Activated naive CD4-positive, alpha-beta T cell treated with anti-CD3 and anti-CD28 coated beads, Interleukin-2, amount 50 U/mL, for 16 hours (primary cell): ENCODE measurements around the gene CTNNBIP1.
"Not testable (repeated sequence)": the region's sequence is repeated elsewhere in the genome, so short reads cannot be mapped to it uniquely, and the experiment has no call there.

Experiments used
- DNase-seq: peaks from one replicate; pipeline ENCODE4 v3.0.0-alpha.2; 2020

CTNNBIP1 gene

DNA sequence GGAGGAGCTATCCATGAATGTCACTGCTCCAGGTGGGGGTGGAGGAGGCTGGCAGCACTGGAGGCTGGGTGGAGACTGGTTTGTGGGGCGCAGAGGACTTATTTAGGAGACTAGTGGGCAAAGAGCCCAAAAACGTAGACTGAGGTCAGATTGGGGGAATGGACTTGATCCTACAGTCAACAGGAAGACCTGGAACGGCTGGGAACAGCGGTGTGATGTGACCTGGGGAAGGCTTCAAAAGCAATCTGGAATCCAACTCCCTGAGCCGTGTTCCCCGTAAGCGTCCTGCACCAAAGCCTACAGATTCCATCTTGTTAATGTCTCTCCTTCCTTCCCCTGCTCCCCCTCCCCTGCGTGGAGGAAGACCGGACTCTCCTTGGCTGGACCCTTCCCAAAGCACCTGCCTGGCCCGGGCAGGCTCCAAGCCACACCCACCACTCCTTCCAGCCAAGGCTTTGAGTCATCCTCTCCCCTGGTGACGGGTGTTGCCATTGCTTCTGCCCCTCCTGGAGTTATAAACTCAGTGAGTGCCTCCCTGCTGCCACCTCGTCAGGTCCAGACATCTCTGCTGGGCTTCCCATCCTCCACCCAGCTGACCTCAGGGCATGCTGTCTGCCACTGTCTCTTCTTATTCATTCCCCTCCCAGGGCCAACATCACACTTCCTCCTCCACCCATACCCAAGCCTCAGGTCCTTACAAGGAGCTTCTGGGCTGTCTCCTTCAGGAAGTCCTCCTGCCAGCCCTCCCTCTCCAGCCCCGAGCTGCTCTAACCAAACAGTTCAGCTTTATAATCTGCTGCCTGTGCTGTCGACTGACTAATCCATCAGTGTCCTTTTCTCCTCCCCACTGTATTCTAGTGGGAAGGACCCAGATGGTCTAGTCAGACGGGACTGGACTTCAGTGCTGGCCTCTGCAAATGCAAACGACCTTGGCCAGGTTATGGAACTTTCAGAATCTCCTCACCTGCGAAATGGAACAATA is 84.7 kb downstream of the CTNNBIP1 start:
- peak; percentile 33 for DNase-seq

DNA sequence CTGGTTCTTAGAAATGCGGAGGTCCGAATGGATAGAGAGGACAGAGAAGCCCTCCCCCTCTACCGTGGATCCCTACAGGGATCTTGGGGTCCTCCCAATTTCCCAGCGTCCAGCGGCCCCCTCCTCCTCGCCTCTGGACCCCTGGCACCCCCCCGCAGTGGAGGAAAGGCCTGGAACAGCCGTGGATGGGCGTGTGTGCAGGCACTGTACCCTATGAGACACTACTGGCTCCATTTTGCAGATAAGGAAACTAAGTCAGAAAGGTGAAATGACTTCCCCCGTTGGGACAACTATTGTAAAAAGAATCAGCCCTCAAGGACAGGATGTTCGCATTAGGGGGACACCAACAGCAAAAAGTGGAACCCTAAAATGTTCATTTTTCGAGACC is 85.4 kb downstream of the CTNNBIP1 start:
- no peak for DNase-seq

DNA sequence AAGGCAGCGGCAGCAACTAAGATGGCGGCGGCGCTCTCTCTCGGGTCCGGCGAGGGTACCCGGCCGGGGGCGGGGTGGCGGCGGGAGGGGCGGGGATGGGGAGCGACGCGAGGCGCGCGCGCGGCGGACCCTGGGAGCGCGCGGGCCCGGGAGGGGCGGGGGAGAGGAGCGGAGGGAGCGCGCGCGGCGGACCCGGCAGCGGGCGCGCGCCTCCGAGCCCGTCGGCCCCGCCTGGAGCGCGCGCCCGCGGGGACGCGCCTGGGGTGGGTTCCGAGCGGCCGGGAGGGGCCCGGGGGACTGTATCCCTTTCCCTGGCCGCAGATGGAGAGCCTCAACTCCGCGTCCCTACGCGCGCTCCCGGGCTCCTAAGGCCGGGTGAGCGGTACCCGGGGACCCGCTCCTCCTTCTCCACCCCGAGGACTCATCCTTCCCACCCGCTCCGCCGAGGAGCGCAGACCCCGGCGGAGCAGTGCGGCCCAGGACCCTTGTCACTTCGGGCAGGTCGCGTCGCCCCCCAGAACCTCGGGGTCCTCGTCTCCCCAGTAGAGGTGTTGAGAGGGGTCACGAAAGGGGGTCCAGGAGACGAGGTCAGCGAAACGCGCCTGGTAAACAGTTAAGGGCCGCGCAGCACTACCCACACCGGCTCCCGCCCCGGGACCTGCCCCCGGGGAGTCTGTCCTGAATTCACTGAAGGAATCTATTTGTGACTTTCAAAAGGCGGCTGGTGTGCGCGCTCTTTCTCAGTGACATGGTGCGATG is 85.9 kb downstream of the CTNNBIP1 start, which contains the start of gene CLSTN1:
TSS of gene CLSTN1 (minus strand) at position 23 of the 759 bp plus-strand sequence. CDS start 232 bp downstream, outside the sequence.
- peak; percentile 88 for DNase-seq

DNA sequence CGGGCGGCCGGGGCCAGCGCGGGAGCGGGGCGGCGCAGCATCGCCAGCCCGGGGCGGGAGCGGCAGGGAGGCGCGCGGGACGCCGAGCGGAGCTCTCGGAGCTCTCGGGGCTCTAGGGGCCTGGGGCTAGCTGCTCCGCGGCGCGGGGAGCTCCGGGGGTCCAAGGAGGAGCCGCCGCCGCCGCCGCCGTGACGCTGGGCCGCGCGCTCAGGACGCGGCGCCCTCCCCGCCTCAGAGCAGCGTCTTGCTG is 86.5 kb downstream of the CTNNBIP1 start:
- DNase-seq: no peak

DNA sequence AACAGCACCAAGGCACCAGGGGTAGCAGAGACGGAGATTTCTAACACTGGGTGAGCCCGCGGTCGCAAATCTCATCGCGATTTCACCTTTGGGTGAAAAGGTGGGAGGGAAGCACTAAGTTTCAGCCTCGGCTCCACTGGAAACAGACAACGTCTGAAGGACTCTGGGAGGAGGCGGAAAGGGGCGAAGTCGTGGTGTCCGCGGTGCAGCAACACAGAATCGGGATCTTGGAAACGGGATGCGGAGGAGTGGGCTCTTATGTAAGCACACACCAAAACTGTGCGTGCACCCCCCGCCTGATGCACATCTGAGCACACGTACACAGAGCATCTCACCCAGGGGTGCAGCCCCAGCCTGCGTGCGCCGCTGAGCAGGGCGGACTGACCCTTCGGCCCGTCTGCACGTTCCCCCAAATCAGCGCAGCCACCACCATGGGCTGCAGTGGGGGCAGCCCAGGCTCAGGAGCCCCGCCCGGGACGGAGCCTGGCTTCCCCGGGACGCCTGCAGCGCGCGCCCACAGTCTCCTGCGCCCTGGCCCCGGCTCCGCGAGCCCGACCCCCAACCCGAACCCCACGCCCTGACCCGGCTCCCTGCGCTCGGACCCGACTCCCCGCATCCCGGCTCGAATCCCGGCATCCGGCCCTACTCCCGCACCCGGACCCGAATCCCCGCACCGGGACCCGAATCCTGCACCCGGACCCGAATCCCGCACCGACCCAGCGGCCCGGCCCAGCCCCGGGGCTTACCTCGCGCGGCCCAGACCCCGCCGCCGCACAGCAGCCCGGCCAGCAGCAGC is 87.0 kb downstream of the CTNNBIP1 start:
- DNase-seq: peak; percentile 25

DNA sequence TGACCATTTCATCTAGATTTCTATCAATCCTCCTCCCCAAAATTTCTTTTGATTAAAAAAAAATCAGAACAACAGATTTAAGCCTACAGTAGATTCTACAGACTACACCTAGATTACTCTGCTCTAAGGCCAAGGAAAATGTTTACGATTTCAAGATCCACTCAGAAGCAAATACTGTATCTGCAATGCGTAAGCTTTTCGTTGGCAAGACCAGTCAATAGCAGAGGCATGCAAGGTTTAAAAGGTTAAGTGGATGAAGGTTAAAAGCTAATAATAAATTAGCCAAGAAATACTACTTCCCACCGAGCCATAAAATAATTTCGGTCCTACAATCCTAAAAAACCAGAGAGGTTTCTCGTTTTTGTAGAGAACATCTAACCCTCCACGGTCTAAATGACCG is 87.6 kb downstream of the CTNNBIP1 start:
- no peak for DNase-seq

DNA sequence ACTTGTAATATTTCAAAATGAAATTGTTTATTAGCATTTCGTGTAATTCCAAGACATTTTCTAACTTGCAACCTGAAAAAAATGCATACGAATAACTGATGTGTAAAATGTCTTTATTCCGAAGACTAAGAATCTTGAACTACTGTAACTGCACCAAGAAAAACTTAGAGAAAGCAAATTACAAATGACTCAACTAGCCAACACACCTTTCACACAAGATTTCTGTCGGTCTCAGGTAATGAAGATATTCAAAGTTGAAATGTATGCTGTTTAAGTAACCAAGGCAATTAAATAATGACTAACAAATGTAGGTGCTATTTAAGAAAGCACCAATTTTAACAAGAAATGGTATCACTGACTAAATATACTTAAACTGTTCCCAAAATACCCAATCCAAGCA is 88.4 kb downstream of the CTNNBIP1 start:
- DNase-seq: no peak

DNA sequence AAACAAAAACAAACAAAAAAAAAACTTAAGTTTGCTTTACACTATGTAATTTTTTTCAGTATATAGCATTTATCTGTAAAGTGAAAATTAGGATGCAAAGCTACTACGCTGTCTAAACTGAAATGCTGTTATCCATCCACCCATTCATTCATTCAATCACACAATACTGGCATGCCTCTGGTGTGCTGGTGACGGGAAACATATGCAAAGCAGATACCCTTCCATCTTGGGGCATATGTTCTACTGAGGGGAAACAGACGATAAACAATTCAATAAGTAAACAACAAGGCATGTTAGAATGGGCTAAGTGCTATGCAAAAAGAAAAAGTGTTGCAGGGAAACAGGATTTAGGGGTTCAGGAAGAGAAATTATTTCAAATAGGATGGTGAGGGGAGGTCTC is 89.5 kb downstream of the CTNNBIP1 start:
- DNase-seq: no peak

DNA sequence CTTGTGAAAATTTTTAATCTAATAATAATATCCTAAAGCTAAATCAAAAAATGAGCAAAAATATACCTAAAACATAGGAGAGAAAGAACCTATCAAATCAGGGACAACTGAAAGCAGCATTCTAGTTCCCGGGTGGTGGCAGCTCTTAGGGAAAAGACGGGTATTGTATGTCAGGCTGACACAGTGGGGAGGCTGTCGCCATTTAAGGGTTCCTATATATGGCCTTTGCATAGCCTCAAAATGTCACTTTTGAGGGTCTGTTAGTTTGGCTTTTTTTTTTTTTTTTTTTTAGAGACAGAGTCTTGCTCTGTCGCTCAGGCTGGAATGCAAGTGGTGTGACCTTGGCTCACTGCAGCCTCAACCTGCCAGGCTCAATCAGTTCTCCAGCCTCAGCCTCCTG is 92.3 kb downstream of the CTNNBIP1 start:
- no peak for DNase-seq

DNA sequence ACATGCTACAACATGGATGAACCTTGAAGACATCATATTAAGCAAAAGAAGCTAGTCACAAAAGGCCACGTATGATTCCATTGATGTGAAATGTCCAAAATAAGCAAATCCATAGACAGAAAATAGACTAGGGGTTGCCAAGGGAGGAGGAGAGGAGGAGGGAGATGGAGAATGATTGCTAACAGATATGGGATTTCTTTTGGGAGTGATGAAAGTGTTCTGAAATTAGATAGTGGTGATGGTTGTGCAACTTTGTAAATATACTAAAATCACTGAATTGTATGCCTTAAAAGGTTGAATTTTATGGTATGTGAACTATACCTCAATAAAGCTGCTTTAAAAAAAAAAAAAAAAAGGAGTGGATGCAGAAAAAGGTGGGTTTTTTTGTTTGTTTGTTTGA is 93.9 kb downstream of the CTNNBIP1 start:
- DNase-seq: no peak

DNA sequence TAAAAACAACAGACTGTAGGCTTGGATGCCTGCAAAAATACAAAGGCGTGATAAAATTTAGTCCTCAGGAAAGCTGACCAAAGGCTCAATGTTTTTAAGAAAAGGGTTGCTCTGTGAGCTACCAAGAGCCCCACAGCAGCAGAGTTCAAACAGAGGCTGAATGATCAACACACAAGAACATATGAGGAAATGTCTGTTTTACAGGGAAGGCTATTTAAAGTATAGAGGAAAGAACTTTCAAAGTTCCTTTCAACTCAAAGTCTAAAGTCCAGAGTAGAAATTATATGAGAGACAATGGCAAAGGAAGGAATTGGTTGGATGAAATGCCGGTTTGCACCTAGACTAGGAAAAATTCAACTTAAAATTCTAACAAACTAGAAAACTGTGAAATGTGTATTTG is 94.9 kb downstream of the CTNNBIP1 start:
- DNase-seq: no peak

DNA sequence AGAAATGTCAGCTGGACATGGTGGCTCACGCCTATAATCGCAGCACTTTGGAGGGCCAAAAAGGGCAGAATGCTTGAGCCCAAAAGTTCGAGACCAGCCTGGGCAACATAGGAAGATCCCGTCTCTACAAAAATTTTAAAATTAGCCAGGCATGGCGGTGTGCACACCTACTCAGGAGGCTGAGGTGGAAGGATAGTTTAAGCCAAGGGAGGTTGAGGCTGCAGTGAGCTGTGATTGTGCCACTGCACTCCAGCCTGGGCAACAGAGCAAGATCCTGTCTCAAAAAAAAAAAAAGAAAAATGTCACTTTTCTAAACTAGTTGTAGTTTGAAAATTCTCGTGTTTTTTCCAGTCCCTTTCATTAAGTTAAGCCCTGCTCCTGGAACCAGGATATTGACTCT is 95.5 kb downstream of the CTNNBIP1 start:
- DNase-seq: no peak

DNA sequence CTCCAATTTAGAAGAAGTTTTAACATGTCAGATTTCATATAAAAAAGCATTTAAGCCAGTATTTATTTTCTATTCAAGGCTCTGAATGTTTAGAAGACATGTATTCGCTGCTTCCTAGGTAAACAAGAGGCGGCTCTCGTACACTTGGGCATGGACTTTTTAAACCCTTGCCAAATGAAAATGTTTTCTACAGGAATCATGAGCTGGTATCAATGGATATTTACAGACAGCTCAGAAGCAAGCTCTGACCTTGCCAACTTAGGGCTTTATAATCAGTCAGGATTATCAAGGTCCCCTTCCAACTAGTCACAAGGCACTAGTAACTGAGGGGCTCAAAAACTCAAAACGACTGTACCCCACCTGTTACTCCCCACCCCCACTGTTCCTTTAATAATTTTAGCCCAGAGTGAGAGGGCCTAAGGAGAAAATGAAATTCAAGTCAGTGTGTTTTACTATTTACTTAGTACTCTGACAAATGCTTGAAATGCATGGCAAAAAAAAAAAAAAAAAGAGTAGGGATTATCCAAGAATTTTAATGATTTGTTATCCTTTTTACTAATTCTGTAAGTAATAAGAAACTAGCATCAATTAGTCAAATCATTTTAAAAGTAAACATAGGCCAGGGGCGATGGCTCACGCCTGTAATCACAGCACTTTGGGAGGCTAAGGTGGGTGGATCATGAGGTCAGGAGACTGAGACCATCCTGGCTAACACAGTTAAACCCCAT is 98.7 kb downstream of the CTNNBIP1 start:
- DNase-seq: no peak

DNA sequence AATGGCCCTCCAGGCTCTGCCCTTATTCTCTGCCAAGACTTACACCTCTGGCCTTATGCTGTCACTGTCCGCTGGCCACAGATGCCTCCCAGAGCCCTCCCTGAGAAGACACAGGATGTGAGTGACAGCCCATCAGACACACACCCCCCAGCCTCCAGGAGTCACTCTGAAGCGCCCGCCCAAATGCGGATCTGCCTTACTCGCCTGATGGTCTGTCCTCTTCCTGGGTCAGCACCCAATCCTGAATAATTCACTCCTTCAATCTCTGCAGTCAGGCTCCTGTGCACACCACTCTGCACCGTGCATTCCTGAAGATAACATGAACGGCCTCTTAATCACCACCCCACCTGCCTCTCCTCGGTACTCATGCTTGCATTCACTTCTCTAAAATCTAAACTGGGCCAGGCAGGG is 101.0 kb downstream of the CTNNBIP1 start:
- DNase-seq: no peak

DNA sequence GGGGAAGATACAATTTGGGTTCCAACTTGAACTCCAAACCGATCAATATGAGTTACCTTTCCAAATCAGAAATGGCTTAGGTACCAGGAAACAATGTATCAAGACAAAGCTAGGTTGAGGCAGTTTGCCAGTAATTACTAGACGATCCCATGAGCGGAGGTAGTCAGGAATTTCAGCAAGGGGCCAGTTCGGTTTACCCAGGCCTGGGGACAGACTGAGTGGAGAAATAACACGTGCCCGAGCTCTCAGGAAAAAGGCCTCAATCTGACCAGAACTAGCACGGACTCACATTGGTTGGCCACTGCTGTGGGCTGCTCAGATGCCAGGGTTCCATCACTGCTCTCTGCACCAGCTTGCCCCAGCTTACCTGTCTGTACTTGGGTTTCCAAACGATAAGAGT is 101.6 kb downstream of the CTNNBIP1 start:
- no peak for DNase-seq

DNA sequence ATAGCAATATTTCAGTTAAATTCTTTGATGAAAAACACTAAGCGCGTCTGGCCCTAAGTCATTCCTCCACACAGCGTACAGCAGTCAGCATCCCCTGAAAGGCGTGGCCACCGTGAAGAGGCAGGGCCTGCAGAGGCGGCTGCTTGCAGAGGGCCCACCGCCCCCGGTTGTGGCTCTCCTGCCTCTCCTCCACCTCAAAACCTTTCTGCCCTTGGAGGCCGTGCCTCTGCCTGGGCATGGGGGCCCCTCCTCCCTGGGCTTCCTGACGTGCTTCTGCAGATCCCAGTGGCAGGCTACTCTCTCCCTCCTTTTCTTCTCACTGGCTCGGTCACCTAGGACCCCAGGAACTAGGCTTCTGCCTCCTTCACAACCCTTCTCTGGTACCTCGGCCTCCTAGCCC is 102.5 kb downstream of the CTNNBIP1 start:
- no peak for DNase-seq

DNA sequence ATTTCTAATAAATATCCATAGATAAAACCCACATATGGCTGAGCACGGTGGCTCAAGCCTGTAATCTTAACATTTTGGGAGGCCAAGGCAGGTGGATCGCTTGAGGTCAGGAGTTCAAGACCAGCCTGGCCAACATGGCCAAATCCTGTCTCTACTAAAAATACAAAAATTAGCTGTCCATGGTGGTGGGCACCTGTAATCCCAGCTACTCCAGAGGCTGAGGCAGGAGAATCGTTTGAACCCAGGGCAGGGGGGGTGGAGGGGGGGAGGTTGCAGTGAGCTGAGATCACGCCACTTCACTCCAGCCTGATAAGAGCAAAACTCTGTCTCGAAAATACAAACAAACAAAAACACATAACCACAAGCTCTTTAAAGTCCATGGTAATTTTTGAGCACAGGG is 104.1 kb downstream of the CTNNBIP1 start:
- DNase-seq: not testable (repeated sequence)

DNA sequence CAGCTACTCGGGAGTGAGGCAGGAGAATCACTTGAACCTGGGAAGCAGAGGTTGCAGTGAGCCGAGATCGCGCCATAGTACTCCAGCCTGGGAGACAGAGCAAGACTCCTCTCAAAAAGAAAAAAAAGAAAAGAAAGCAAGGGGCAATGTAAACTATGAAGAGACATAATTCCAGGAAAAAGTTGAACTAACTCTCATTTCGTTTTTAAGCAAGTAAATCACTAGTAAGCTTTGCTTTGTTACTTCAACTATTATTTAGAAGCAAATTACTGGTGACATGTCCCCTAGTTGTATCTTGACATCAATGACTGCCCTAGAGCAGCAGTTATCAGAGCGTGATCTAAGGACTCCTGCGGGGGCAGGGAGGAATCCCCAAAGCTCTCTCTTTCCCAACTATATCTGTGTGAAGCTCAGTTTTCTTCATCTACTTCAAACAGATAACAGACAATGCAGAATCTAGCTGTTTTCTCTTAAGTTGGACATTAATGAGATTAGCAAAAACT is 105.0 kb downstream of the CTNNBIP1 start:
- no peak for DNase-seq

DNA sequence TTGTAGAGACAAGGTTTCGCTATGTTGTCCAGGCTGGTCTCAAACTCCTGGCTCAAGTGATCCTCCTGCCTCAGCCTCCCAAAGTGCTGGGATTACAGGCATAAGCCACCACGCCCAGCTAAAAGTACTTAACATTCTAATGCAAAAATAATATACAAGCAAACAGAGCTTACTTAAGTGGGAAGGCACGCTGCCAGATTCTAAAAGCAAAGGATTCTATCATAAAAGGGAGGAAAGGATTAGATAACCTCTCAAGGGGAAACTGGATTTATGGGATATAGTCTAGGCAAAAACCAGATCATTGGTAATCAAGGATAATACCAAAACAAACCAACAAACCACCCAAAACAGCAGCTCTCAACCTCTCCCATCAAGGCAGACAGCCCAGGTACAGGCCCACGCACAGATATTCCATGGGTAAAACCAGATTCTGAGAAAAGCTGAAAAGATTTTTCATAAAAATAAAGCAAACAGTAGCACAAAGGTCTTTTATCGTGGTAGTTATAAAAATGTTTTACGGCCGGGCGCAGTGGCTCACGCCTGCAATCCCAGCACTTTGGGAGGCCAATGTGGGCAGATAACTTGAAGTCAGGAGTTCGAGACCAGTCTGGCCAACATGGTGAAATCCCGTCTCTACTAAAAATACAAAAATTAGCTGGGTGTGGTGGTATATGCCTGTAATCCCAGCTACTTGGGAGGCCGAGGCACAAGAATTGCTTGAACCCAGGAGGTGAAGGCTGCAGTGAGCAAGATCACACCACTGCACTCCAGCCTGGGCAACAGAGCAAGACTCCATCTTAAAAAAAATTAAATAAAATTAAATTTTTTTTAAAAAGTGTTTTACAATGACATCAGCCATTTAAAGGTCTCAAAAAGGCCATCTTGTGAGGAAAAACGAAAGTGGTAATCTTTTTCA is 106.8 kb downstream of the CTNNBIP1 start:
- DNase-seq: not testable (repeated sequence)

DNA sequence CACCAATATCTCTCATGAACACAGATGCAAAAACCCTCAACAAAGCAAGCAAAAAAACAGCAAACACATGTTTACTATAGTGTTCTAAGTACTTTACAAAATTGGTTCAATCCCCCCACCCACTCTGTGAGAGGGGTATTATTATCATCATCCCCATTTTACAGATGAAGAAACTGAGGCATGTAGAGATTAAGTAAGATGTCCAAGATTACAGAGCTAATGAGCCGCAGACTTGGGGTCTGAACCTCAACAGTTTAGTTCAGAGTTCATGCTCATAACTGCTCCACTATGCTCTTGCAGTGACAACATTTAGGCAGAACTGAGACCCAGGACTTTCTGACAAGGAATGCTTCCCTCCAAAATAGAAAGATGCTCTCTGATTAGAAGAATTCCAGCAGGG is 108.2 kb downstream of the CTNNBIP1 start:
- DNase-seq: no peak
